Ectodermal cell (in vitro differentiated cells): ENCODE results near the gene SLC25A21.

ENCODE experiments used
- H3K27ac ChIP-seq: 2 replicates; pipeline ENCODE4 v1.7.0; 2013; ENCODE audit warnings: mild to moderate bottlenecking, low read depth, low read length; ENCODE audit not compliant: insufficient read depth, poor library complexity, severe bottlenecking
- H3K27me3 ChIP-seq: 2 replicates; pipeline ENCODE4 v1.7.0; 2013; ENCODE audit warnings: mild to moderate bottlenecking, low read length; ENCODE audit not compliant: insufficient read depth, control insufficient read depth, poor library complexity, severe bottlenecking
- H3K36me3 ChIP-seq: one replicate; pipeline ENCODE4 v1.7.0; 2013; ENCODE audit warnings: low read length; ENCODE audit not compliant: control insufficient read depth, insufficient read depth
- H3K4me1 ChIP-seq: one replicate; pipeline ENCODE4 v1.7.0; 2013; ENCODE audit warnings: low read length; ENCODE audit not compliant: control insufficient read depth, insufficient read depth
- H3K4me3 ChIP-seq: 2 replicates; pipeline ENCODE4 v1.7.0; 2013; ENCODE audit warnings: low read depth, low read length, control low read depth; ENCODE audit not compliant: insufficient read depth
- H3K9me3 ChIP-seq: 2 replicates; pipeline ENCODE4 v1.7.0; 2013; ENCODE audit warnings: mild to moderate bottlenecking, low read length, moderate library complexity; ENCODE audit not compliant: control insufficient read depth
- WGBS, 2 experiments: methylation state at CpG; one replicate each; pipeline ENCODE4 v1.1.7; 2013; ENCODE audit warnings: missing lambda C conversion rate in 2 of 2; 5-methylcytosine and 5-hydroxymethylcytosine counted together

SLC25A21 gene

DNA sequence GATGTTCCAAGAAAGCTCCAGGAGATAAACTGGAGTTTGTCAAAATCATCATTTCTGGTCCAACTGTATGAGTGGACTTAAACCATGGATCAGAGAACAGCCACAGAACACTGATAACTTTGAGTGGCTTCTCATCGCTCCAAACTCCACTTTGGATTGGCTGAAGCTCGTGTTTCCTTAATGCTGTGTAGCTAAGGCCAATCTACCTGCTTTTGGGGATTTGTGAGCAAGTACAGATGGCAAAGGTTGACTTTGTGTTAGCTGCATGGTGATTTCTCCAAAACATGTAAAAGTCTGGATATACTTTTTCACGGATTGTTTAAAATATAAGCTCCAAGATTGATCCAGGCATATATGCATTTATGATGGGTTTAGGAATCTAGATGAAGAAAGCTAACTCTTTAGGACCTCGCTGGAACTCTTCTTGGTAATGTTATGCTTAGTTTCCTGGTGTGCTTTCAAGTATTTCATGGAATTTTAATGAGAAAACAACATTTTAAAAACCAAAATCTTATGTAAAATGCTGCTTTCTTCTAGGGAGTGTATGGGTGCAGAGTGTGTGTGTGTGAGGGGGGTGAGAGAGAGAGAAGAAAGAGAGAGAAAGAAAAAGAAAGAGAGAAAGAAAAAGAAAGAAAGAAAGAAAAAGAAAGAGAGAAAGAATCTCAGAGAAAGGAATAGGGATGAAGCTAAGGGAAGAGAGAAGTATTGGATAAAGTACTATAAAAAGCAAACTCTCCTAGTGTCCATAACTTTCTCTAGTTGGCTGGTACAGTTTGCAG lies 522.3 kb downstream of the SLC25A21 start:
- Histone ChIP-seq H3K4me1 (peaks cover 13% of the 10 kb centered on the region), H3K27me3 (peaks cover 100% of the 10 kb centered on the region), H3K4me3 (no peak overlapping the region), H3K36me3 (no peaks in the 10 kb centered on the region), H3K9me3 (no peaks in the 10 kb centered on the region), H3K27ac (no peak overlapping the region)
- WGBS, 2 experiments: 11 to 22% methylated on average over 4 of the region's 4 CpGs

DNA sequence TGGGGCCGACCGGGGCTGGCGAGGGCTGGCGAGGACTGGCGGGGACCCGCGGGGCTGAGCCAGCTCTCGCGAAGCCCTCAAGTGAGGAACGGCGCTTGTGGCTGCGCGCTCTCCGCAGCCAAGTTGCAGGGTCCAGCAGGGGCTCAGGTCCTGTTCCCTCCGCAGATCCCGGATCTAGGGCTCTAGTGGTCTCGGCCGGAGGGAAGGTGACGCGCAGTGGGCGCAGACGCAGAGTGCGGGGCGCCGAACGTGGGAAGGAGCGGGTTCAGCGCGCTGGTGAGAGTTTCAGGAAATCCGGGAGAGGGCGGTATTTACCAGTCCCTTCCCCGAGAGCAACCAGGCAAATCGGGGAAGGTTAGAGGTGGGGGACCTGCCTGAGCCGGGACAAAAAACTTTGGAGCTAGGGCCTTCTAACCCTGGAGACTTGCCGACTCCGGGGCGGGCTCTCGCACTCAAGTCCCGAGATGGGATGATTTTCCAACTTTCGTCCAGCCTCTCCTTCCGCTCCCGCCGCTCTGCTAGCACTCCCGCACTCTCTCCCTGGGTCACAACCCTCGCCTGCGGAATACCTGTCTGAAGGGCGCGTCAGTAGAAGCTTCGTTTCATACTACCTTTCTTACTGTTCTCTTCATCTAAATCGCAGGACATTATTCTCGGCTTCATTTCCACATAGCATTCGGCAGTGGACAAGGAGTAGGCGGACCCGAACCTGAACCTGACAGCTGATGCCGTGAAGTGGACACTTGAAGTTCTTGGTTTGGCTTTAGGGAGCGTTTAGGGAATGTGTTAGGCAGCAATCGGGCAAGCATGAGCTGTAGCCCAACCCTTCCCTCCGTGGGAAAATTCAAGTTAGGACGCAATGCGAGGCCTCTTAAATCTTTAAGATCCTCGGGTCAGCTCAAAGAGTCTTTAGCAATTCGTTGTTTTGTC lies 524.3 kb downstream of the SLC25A21 start:
- Histone ChIP-seq H3K36me3 (no peaks in the 10 kb centered on the region), H3K4me1 (peaks cover 13% of the 10 kb centered on the region), H3K27ac (no peak overlapping the region), H3K4me3 (peak overlapping the region; percentile 41), H3K9me3 (no peaks in the 10 kb centered on the region), H3K27me3 (peaks cover 100% of the 10 kb centered on the region)
- 1% methylated on average over 62 of the region's 62 CpGs for WGBS, 2 experiments

DNA sequence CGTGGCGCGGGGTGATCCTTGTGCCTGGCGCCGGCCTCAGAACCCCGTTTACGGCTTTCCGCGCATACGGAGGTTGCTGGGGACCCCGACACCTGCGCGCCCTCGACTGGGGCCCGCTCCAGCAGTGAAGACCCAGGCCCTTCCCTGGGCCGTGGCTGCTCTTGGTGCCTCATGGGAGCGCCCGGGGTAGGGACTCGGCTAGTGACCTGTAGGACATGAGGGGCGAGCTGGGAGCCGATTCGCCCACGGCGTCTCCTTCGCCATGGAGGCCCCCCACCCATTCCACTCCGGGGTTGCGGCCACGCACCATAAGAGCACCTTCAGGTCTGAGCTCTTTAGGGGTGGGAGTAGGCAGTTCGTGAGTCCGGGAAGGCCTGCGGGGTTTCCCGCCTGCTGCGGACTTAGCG lies 525.0 kb downstream of the SLC25A21 start:
- peak overlapping the region; percentile 41 for H3K4me3 ChIP-seq
- peaks cover 100% of the 10 kb centered on the region for H3K27me3 ChIP-seq
- H3K27ac ChIP-seq: no peak overlapping the region
- no peaks in the 10 kb centered on the region for H3K36me3 ChIP-seq
- no peaks in the 10 kb centered on the region for H3K9me3 ChIP-seq
- peaks cover 13% of the 10 kb centered on the region for H3K4me1 ChIP-seq
- WGBS, 2 experiments: 2% methylated on average over 34 of the region's 34 CpGs

DNA sequence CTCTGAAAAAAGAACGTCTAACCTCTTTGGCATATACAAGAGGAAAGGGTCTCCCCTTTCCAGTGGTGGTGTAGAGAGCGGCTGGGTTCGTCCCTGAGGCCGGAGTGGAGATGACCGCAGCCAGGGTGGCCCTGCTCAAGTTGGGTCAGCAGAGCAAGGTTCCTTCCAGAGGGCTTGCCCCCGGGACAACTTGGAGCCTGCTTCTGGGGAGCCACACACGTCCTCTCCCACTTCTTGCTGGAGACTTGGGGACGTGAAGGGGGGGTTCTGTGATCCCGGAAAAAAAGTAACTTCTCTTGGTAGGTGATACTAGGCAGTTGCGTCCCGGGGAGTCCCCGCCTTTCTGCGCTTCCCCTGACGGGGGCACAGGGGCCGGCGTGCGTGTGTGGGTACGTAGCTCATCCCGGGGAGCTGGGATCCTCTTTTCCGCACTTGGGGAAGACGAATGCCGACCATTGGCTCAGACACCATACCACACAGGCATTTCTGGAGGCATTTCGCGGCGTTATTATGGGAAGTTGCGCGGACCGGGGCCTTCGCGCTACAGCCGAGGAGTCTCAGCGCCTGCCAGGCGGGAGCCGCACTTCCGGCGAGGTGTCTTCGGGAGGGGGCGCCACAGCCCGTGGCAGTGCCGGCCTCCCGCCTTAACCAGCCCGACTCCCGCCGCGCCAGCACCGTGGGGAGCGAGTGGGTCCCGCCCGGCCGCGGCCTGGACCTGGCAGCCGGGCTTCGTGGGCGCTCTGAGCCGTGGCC lies 525.6 kb downstream of the SLC25A21 start:
- 3% methylated on average over 55 of the region's 55 CpGs for WGBS, 2 experiments
- H3K27me3 ChIP-seq: peaks cover 100% of the 10 kb centered on the region
- peaks cover 13% of the 10 kb centered on the region for H3K4me1 ChIP-seq
- no peak overlapping the region for H3K27ac ChIP-seq
- peak overlapping the region; percentile 41 for H3K4me3 ChIP-seq
- no peaks in the 10 kb centered on the region for H3K9me3 ChIP-seq
- H3K36me3 ChIP-seq: no peaks in the 10 kb centered on the region

DNA sequence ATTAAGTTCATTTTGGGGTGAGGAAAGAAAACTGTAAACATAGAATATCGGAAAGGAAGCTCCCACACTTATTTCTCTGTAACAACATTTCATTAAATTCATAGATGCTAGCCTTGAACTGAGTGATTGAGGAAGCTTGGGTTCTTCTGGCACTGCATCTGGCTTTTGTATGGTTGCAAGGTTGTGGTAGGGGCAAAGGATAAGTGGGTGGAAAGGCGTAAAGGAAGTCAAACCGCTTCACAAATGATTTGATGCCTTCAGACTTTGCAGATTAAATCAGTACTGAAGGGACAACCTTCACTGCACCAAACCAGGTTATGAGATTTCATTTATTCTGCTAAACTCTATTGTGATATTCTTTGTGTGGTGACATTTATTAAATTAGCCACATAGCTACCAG lies 538.8 kb downstream of the SLC25A21 start:
- Histone ChIP-seq H3K9me3 (no peaks in the 10 kb centered on the region), H3K36me3 (no peaks in the 10 kb centered on the region), H3K27ac (no peak overlapping the region), H3K4me3 (no peak overlapping the region), H3K27me3 (peaks cover 37% of the 10 kb centered on the region), H3K4me1 (no peaks in the 10 kb centered on the region)
- 78 to 92% methylated on average over 2 of the region's 3 CpGs for WGBS, 2 experiments
